PC-3 (cell line): ENCODE results near the gene PCDH9. TPM values are rescaled to one million over a fixed set of nuclear protein-coding genes. Genes with fewer than 3 reads are reported as not detected.

Experiments used
- ATAC-seq: fragments of 200-7000 bp; cut with Tn5 transposase; 2 replicates; pipeline ENCODE4 v1.9.1; 2020; ENCODE audit warnings: mild to moderate bottlenecking, moderate library complexity
- BruUV-seq: library from RNA; stranded (reverse); fragments of 400-500 nt; replicated peaks from 2 replicates; lab custom pipeline; 2021; lab: Mats Ljungman, UMichigan
- CTCF ChIA-PET: fragments of 300-600 bp; sonication (Branson Sonifier 250); formaldehyde crosslinking; loops from one replicate; lab custom pipeline; 2022; ENCODE audit warnings: antibody characterized with exemption; lab: Charles Lee
- POLR2A ChIA-PET: fragments of 300-600 bp; sonication (Branson Sonifier 250); formaldehyde crosslinking; loops from one replicate; lab custom pipeline; 2022; ENCODE audit warnings: antibody characterized with exemption; ENCODE audit not compliant: unreplicated experiment; lab: Charles Lee
- DNase-seq: peaks from one replicate; pipeline ENCODE4 v3.0.0-alpha.2; 2015
- H2AFZ ChIP-seq: fragments of 300-600 bp; sonication (generic); 2 replicates; pipeline ENCODE4 v1.6.0; 2016; ENCODE audit warnings: antibody characterized with exemption, low read length
- H3F3A ChIP-seq: fragments of 300-600 bp; sonication (generic); one replicate; pipeline ENCODE4 v1.6.0; 2017; ENCODE audit warnings: antibody characterized with exemption, low read length, control low read depth, mild to moderate bottlenecking; ENCODE audit not compliant: unreplicated experiment
- H3K27ac ChIP-seq: fragments of 300-600 bp; sonication (generic); 2 replicates; pipeline ENCODE4 v1.5.1; 2016; ENCODE audit warnings: mild to moderate bottlenecking, low read length
- H3K27me3 ChIP-seq: fragments of 300-600 bp; sonication (generic); 2 replicates; pipeline ENCODE4 v1.6.1; 2016; ENCODE audit warnings: low read length, mixed read lengths
- H3K36me3 ChIP-seq: fragments of 300-600 bp; sonication (generic); 2 replicates; pipeline ENCODE4 v1.6.1; 2016; ENCODE audit warnings: low read depth, mixed run types, low read length, mixed read lengths
- H3K4me1 ChIP-seq: fragments of 300-600 bp; sonication (generic); 2 replicates; pipeline ENCODE4 v1.5.1; 2016; ENCODE audit warnings: low read length; ENCODE audit not compliant: insufficient read depth
- H3K4me2 ChIP-seq: fragments of 300-600 bp; sonication (generic); 2 replicates; pipeline ENCODE4 v1.6.0; 2016; ENCODE audit warnings: low read length
- H3K4me3 ChIP-seq: fragments of 300-600 bp; sonication (generic); 2 replicates; pipeline ENCODE4 v1.5.1; 2016; ENCODE audit warnings: mild to moderate bottlenecking, low read length, mixed read lengths
- H3K79me2 ChIP-seq: fragments of 300-600 bp; sonication (generic); 2 replicates; pipeline ENCODE4 v1.6.1; 2017; ENCODE audit warnings: low read length, mixed read lengths
- H3K9ac ChIP-seq: fragments of 300-600 bp; sonication (generic); 2 replicates; pipeline ENCODE4 v1.6.0; 2016; ENCODE audit warnings: mild to moderate bottlenecking, low read length
- H3K9me2 ChIP-seq: fragments of 300-600 bp; sonication (generic); replicated peaks from 2 replicates; pipeline ENCODE4 v1.6.1; 2016; ENCODE audit warnings: mixed run types, low read length, mixed read lengths
- H3K9me3 ChIP-seq: fragments of 300-600 bp; sonication (generic); 2 replicates; pipeline ENCODE4 v1.6.1; 2016; ENCODE audit warnings: low read length, mixed read lengths
- H4K20me1 ChIP-seq: fragments of 300-600 bp; sonication (generic); 2 replicates; pipeline ENCODE4 v1.6.1; 2016; ENCODE audit warnings: low read length, mixed read lengths
- CTCF ChIP-seq: fragments of 300-600 bp; sonication (generic); conservative IDR thresholded peaks from 2 replicates; pipeline ENCODE4 v1.5.1; 2017; ENCODE audit warnings: antibody characterized with exemption, low read depth, mild to moderate bottlenecking, low read length
- EZH2 ChIP-seq: fragments of 300-600 bp; sonication (generic); IDR thresholded peaks from one replicate; pipeline ENCODE4 v1.6.1; 2017; ENCODE audit warnings: antibody characterized with exemption, mild to moderate bottlenecking, low read length; ENCODE audit not compliant: unreplicated experiment
- EZH2phosphoT487 ChIP-seq: fragments of 300-600 bp; sonication (generic); IDR thresholded peaks from 2 replicates; pipeline ENCODE4 v1.6.1; 2018; ENCODE audit warnings: mild to moderate bottlenecking, antibody characterized with exemption, low read length, borderline replicate concordance
- intact Hi-C: fragments of 100-400 bp; cut with micrococcal nuclease; formaldehyde crosslinking; loops from 2 replicates; pipeline ENCODE4 v1.9.0; 2023
- total RNA-seq: library from RNA; depleted of rRNA; stranded (reverse); fragments of >200 nt; gene quantifications from 2 replicates; pipeline ENCODE4 v1.2.3, GENCODE V29; 2014

PCDH9 gene
- total RNA-seq, 1 experiment from 2014 or later = 0.98 TPM

DNA sequence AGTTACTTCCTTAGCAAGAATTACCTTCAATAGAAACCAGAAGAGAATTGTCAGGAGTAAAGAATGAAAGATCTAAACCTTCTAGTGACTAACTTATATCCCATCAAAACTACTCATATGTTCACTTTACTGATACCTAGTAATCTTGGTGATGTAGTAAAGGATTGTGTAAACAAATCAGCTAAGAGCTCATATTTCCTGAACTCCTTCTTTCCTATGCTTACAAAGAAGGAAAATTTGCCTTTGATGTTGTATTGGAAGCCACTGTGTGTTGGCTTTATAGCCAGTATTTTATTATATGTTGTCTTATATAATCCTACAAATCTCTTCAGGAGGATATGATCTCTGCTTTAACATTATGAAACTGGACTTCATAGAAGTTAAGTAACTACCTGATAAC lies 671.0 kb downstream of the PCDH9 start:
- TF ChIP-seq EZH2 = no peak
- TF ChIP-seq EZH2phosphoT487 = no peak
- no peak for TF ChIP-seq CTCF
- ChIA-PET CTCF (no interaction called here), POLR2A (no interaction called here)
- Histone ChIP-seq H3K79me2 (no peaks in the 10 kb centered on the region), H3K36me3 (no peaks in the 10 kb centered on the region), H3K9ac (no peak overlapping the region), H3K9me3 (no peaks in the 10 kb centered on the region), H3K4me1 (no peaks in the 10 kb centered on the region), H3K27me3 (no peaks in the 10 kb centered on the region), H2AFZ (no peak overlapping the region), H3F3A (no peaks in the 10 kb centered on the region), H4K20me1 (no peaks in the 10 kb centered on the region), H3K4me3 (no peak overlapping the region), H3K9me2 (no peaks in the 10 kb centered on the region), H3K27ac (no peak overlapping the region), H3K4me2 (no peak overlapping the region)
- no TSS peak for BruUV-seq
- intact Hi-C loops = no loop called here
- ATAC-seq (peak; percentile 53; the same call in 1 of the 2 replicates), DNase-seq (peak; percentile 6)

DNA sequence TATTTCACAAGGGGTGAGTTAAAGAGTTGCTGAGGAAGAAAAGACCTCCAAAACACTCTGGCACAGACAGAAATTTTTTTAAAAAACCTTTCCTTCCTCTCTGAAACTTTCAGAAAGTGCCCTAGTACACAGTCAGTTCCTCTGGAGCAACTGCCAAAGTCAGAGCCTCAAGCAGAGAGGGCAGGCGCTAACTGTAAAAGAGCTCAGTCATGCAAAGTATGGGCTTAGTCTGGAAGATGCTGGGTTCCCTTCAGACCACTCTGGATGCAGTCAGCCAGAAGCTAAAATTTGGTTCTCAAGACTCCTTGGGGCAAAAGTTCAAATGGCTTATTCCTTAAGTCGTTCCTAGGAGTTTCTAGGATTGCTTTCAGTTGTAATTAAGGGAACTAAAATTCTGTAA lies 671.6 kb downstream of the PCDH9 start:
- Histone ChIP-seq H3K79me2 (no peaks in the 10 kb centered on the region), H3F3A (no peaks in the 10 kb centered on the region), H3K9ac (no peak overlapping the region), H3K27me3 (no peaks in the 10 kb centered on the region), H3K9me3 (no peaks in the 10 kb centered on the region), H2AFZ (no peak overlapping the region), H3K36me3 (no peaks in the 10 kb centered on the region), H3K4me2 (no peak overlapping the region), H3K9me2 (no peaks in the 10 kb centered on the region), H3K4me1 (no peaks in the 10 kb centered on the region), H3K27ac (no peak overlapping the region), H4K20me1 (no peaks in the 10 kb centered on the region), H3K4me3 (no peak overlapping the region)
- CTCF ChIA-PET = no interaction called here
- DNase-seq (no peak), ATAC-seq (no peak)
- TF ChIP-seq CTCF (no peak), EZH2 (no peak), EZH2phosphoT487 (no peak)
- BruUV-seq = no TSS peak
- POLR2A ChIA-PET = no interaction called here
- intact Hi-C loops = no loop called here

DNA sequence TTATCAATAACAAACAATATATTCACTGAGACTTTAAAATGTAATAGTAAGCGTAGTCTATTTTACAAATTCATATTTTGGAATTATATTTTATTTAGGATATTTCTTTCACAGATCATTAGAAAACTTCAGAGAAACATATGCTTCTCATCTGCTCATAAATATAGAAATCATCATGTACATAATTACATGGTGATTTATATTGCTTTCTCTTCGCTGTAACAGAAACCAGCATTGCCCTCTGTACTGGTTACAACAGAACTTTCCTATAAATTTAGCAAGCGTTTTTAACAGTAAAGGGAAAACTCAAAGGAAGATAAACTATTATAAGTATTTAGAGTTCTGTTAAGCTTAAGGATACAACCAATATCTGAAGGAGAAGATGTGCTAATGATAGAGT lies 672.8 kb downstream of the PCDH9 start:
- no peaks in the 10 kb centered on the region for H3F3A ChIP-seq
- ATAC-seq (no peak), DNase-seq (no peak)
- no peaks in the 10 kb centered on the region for H4K20me1 ChIP-seq
- BruUV-seq = no TSS peak
- H3K4me1 ChIP-seq = no peaks in the 10 kb centered on the region
- no peak overlapping the region for H3K4me3 ChIP-seq
- H3K9me2 ChIP-seq = no peaks in the 10 kb centered on the region
- no peak overlapping the region for H3K4me2 ChIP-seq
- intact Hi-C loops = no loop called here
- H3K9ac ChIP-seq = no peak overlapping the region
- no peaks in the 10 kb centered on the region for H3K36me3 ChIP-seq
- ChIA-PET POLR2A (no interaction called here), CTCF (interaction anchor here (0.5 kb wide), 1 partner anchor 653 kb away, joined by 4 read pairs; no protein-coding TSS in a partner anchor)
- no peaks in the 10 kb centered on the region for H3K27me3 ChIP-seq
- H2AFZ ChIP-seq = no peak overlapping the region
- no peaks in the 10 kb centered on the region for H3K79me2 ChIP-seq
- no peak overlapping the region for H3K27ac ChIP-seq
- H3K9me3 ChIP-seq = no peaks in the 10 kb centered on the region
- TF ChIP-seq EZH2 = no peak
- TF ChIP-seq CTCF = no peak
- TF ChIP-seq EZH2phosphoT487 = no peak
